PFSK-1 (cell line): ENCODE data around the gene MYO9A.

Experiments used
- POLR2AphosphoS5 ChIP-seq: IDR thresholded peaks from 2 replicates; pipeline ENCODE4 v1.6.1; 2012; ENCODE audit warnings: low read depth, mild to moderate bottlenecking, control low read depth, low read length, moderate library complexity
- SIN3A ChIP-seq: IDR thresholded peaks from 2 replicates; pipeline ENCODE4 v1.6.1; 2012; ENCODE audit warnings: mild to moderate bottlenecking, low read length, moderate library complexity, borderline replicate concordance; ENCODE audit not compliant: insufficient read depth
- TF ChIP-seq, protein P1 (sequence below), 2 experiments: IDR thresholded peaks; 2 replicates each; pipeline versions ENCODE4 v1.6.1 to v1.8.0; 2011 to 2012; ENCODE audit warnings: low read depth in 2 of 2, low read length in 2 of 2, control low read depth in 1 of 2, inconsistent platforms in 1 of 2, mild to moderate bottlenecking in 1 of 2, moderate library complexity in 1 of 2; ENCODE audit not compliant: insufficient read depth in 1 of 2

DNA sequence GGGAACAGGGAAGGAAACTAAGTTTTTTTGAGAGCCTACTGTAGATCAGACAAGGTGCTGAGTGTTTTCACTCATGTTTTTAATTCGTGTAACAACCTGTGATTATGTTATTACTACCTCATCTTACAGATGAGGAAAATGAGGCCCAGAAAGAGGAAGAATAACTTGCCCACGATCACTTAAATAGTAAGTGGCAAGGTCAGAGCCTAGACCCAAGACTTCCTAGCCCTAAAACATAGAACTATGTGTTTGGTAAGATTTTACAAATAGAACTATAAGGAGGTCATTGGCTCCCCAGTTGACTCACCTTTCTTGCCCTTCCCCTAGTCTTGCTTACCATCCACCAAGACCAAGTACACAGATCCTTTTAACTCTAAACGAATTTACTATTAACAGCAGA is 14.0 kb upstream of the MYO9A start:
- no peak for TF ChIP-seq SIN3A
- no peak for TF ChIP-seq POLR2AphosphoS5
- TF ChIP-seq, protein P1, sequence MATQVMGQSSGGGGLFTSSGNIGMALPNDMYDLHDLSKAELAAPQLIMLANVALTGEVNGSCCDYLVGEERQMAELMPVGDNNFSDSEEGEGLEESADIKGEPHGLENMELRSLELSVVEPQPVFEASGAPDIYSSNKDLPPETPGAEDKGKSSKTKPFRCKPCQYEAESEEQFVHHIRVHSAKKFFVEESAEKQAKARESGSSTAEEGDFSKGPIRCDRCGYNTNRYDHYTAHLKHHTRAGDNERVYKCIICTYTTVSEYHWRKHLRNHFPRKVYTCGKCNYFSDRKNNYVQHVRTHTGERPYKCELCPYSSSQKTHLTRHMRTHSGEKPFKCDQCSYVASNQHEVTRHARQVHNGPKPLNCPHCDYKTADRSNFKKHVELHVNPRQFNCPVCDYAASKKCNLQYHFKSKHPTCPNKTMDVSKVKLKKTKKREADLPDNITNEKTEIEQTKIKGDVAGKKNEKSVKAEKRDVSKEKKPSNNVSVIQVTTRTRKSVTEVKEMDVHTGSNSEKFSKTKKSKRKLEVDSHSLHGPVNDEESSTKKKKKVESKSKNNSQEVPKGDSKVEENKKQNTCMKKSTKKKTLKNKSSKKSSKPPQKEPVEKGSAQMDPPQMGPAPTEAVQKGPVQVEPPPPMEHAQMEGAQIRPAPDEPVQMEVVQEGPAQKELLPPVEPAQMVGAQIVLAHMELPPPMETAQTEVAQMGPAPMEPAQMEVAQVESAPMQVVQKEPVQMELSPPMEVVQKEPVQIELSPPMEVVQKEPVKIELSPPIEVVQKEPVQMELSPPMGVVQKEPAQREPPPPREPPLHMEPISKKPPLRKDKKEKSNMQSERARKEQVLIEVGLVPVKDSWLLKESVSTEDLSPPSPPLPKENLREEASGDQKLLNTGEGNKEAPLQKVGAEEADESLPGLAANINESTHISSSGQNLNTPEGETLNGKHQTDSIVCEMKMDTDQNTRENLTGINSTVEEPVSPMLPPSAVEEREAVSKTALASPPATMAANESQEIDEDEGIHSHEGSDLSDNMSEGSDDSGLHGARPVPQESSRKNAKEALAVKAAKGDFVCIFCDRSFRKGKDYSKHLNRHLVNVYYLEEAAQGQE (IDR thresholded peaks at IDR 0.05; ENCODE audit: insufficient read depth in 1 of 2, low read depth in 2 of 2, low read length in 2 of 2), result no peak
